CD4-positive, alpha-beta T cell (primary cell): ENCODE results near the gene PDZK1IP1. TPM values are rescaled to one million over a fixed set of nuclear protein-coding genes. Genes with fewer than 3 reads are reported as not detected.

Experiments used
- ATAC-seq: fragments of 200-7000 bp; cut with Tn5 transposase; one replicate; pipeline ENCODE4 v1.10.0; 2022; ENCODE audit warnings: mild to moderate bottlenecking; ENCODE audit not compliant: poor library complexity
- CTCF ChIA-PET: fragments of 350-600 bp; sonication (Branson Sonifier 250); formaldehyde crosslinking; loops from one replicate; lab custom pipeline; 2021; ENCODE audit warnings: antibody characterized with exemption, inconsistent platforms; lab: Charles Lee
- POLR2A ChIA-PET: fragments of 350-600 bp; sonication (Branson Sonifier 250); formaldehyde crosslinking; loops from one replicate; lab custom pipeline; 2021; ENCODE audit warnings: antibody characterized with exemption, inconsistent platforms; lab: Charles Lee
- DNase-seq, 14 experiments: peaks; one replicate each; pipeline ENCODE4 v3.0.0-alpha.2; 2013 to 2020; ENCODE audit warnings: mixed read lengths in 2 of 14
- H3K27ac ChIP-seq, 2 donors: one replicate each; pipeline versions ENCODE4 v1.5.1 to v1.7.0; 2013; ENCODE audit warnings: low read length in 2 of 2, low read depth in 1 of 2, mild to moderate bottlenecking in 1 of 2
- H3K27me3 ChIP-seq, 2 experiments: 1 replicate in 1 of 2; 2 replicates in 1 of 2; pipeline versions ENCODE4 v1.6.1 to v1.7.0; 2013; ENCODE audit warnings: low read length in 2 of 2, control low read depth in 1 of 2, mild to moderate bottlenecking in 1 of 2, moderate library complexity in 1 of 2; ENCODE audit not compliant: insufficient read depth in 2 of 2, control insufficient read depth in 1 of 2
- H3K36me3 ChIP-seq: one replicate; pipeline ENCODE4 v1.6.1; 2013; ENCODE audit warnings: low read length, control low read depth; ENCODE audit not compliant: insufficient read depth
- H3K4me1 ChIP-seq: one replicate; pipeline ENCODE4 v1.6.1; 2013; ENCODE audit warnings: low read length, control low read depth; ENCODE audit not compliant: insufficient read depth
- H3K4me3 ChIP-seq: one replicate; pipeline ENCODE4 v1.5.1; 2013; ENCODE audit warnings: mild to moderate bottlenecking, low read length, moderate library complexity
- H3K9me3 ChIP-seq, 2 experiments: 1 replicate in 1 of 2; 2 replicates in 1 of 2; pipeline versions ENCODE4 v1.6.1 to v1.7.0; 2013; ENCODE audit warnings: low read length in 2 of 2, mild to moderate bottlenecking in 2 of 2, control low read depth in 1 of 2, moderate library complexity in 1 of 2; ENCODE audit not compliant: control insufficient read depth in 1 of 2, insufficient read depth in 1 of 2
- H3K27ac Mint-ChIP-seq: one replicate; pipeline ENCODE4 v1.8.0; 2020; ENCODE audit warnings: mixed read lengths
- H3K27me3 Mint-ChIP-seq: one replicate; pipeline ENCODE4 v1.8.0; 2021; ENCODE audit warnings: mixed read lengths
- H3K36me3 Mint-ChIP-seq: one replicate; pipeline ENCODE4 v1.8.0; 2021; ENCODE audit warnings: low read depth, mixed read lengths
- H3K4me1 Mint-ChIP-seq: one replicate; pipeline ENCODE4 v1.8.0; 2021; ENCODE audit warnings: low read depth, mixed read lengths
- H3K4me3 Mint-ChIP-seq: one replicate; pipeline ENCODE4 v1.8.0; 2020; ENCODE audit warnings: mild to moderate bottlenecking, mixed read lengths
- H3K9me3 Mint-ChIP-seq: one replicate; pipeline ENCODE4 v1.8.0; 2020; ENCODE audit warnings: mixed read lengths
- intact Hi-C, 2 experiments: fragments of 100-400 bp; cut with DNase I in 1 of 2; cut with micrococcal nuclease in 1 of 2; formaldehyde crosslinking; loops; one replicate each; pipeline versions ENCODE4 v1.15.1 to v1.9.0; 2023 to 2025; cut with DNase I, micrococcal nuclease
- total RNA-seq, 174 experiments: library from RNA in 2 of 174; stranded (reverse) in 2 of 174; gene quantifications; one replicate each; pipeline ENCODE4 v1.2.3 and lab custom pipeline; 2021 to 2026
- TF ChIP-seq, protein P1 (sequence below): fragments of 200-600 bp; IDR thresholded peaks from one replicate; pipeline ENCODE4 v1.8.0; 2022; ENCODE audit warnings: antibody characterized with exemption, mild to moderate bottlenecking

The PDZK1IP1 gene
- total RNA-seq, 2 experiments from 2014 or later, result not detected

DNA sequence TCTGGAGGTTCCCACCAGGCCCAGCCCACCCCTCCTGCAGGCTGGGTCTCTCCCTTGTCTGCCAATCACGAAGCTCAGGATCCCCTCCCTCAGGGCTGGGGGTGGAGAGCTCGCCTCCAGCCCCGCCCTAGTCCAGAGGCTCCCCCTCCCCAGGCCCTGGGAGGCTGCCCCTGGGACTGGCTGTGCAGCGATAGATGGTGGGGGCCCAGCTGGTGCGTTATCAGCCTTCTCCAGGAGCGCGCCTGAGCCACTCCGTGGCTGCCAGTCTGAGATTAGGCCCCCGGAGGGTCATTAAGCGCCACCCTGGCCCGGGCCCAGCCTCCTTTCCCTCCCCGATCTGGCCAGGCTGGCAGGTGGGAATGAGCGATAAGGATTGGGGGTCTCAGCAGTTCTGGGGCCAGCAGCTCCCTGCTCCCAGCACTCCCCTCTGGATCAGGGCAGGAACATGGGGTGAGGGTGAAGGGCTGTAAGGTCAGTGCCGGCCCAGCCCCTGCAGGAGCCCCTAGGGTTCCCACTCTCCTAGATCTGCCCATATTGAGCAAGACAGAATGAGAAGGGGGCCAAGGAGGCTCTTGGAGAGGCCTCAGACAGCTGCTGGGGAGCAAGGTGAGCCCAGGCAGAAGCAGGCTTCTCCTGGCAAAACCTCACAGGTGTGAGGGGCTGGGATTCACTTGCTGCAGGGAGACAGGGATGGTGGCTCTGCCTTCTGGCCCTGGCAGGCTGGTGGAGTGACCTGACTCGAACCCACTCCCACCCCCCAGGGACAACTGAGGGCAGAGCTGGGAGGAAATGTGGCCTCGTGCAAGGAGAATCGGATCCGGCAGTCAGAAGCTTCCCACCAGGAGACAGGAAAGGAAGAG, 8.5 kb downstream of the PDZK1IP1 start:
- ChIA-PET POLR2A (no interaction called here), CTCF (no interaction called here)
- DNase-seq (no peak), ATAC-seq (no peak)
- Histone ChIP-seq H3K36me3 (no peaks in the 10 kb centered on the region), H3K9me3 (no peaks in the 10 kb centered on the region), H3K27me3 (peaks cover 16 to 22% of the 10 kb centered on the region in 2 experiments), H3K4me1 (peaks cover 11% of the 10 kb centered on the region), H3K27ac (no peak overlapping the region), H3K4me3 (no peak overlapping the region)
- intact Hi-C loops, result no loop called here
- Mint-ChIP-seq H3K9me3 (no peaks in the 10 kb centered on the region), H3K4me3 (no peak overlapping the region), H3K27me3 (peaks cover 58% of the 10 kb centered on the region), H3K4me1 (peaks cover 9% of the 10 kb centered on the region), H3K27ac (no peak overlapping the region), H3K36me3 (no peaks in the 10 kb centered on the region)
- TF ChIP-seq, protein P1, sequence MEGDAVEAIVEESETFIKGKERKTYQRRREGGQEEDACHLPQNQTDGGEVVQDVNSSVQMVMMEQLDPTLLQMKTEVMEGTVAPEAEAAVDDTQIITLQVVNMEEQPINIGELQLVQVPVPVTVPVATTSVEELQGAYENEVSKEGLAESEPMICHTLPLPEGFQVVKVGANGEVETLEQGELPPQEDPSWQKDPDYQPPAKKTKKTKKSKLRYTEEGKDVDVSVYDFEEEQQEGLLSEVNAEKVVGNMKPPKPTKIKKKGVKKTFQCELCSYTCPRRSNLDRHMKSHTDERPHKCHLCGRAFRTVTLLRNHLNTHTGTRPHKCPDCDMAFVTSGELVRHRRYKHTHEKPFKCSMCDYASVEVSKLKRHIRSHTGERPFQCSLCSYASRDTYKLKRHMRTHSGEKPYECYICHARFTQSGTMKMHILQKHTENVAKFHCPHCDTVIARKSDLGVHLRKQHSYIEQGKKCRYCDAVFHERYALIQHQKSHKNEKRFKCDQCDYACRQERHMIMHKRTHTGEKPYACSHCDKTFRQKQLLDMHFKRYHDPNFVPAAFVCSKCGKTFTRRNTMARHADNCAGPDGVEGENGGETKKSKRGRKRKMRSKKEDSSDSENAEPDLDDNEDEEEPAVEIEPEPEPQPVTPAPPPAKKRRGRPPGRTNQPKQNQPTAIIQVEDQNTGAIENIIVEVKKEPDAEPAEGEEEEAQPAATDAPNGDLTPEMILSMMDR, result no peak

DNA sequence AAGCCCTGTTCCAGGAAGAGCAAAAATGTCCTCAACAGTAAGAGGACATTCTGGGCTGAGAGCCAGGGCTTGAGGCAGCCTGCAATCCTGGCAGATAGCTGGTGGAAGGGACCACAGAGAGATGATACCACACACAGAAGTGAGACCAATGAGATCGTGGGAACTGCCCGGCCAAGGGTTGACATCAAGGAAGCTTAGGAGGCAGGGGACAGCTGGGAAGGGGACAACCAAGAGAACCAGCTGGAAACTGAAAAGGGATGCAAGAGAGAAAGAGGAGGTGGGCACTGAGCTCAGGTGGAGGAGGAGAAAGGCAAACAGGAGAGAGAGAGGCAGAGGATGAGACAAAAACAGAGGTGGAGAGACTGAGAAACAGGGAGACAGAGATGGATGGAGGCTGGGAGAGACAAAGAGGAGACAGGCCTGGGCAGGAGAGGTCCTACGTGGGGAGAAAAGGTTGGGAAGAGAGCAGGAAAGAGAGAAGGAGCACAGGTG, 9.2 kb downstream of the PDZK1IP1 start:
- H3K27me3 Mint-ChIP-seq, result peaks cover 62% of the 10 kb centered on the region
- no peaks in the 10 kb centered on the region for H3K36me3 Mint-ChIP-seq
- TF ChIP-seq, protein P1, result no peak
- no peak for DNase-seq
- no peak overlapping the region for H3K27ac Mint-ChIP-seq
- no peak overlapping the region for H3K4me3 ChIP-seq
- peaks cover 11% of the 10 kb centered on the region for H3K4me1 ChIP-seq
- H3K9me3 Mint-ChIP-seq, result no peaks in the 10 kb centered on the region
- POLR2A ChIA-PET, result no interaction called here
- intact Hi-C loops, result no loop called here
- no peak overlapping the region for H3K27ac ChIP-seq
- CTCF ChIA-PET, result no interaction called here
- H3K27me3 ChIP-seq, result peaks cover 16 to 22% of the 10 kb centered on the region in 2 experiments
- peak overlapping the region; percentile 1 for H3K4me3 Mint-ChIP-seq
- peaks cover 9% of the 10 kb centered on the region for H3K4me1 Mint-ChIP-seq
- H3K36me3 ChIP-seq, result no peaks in the 10 kb centered on the region
- no peak for ATAC-seq
- no peaks in the 10 kb centered on the region for H3K9me3 ChIP-seq

DNA sequence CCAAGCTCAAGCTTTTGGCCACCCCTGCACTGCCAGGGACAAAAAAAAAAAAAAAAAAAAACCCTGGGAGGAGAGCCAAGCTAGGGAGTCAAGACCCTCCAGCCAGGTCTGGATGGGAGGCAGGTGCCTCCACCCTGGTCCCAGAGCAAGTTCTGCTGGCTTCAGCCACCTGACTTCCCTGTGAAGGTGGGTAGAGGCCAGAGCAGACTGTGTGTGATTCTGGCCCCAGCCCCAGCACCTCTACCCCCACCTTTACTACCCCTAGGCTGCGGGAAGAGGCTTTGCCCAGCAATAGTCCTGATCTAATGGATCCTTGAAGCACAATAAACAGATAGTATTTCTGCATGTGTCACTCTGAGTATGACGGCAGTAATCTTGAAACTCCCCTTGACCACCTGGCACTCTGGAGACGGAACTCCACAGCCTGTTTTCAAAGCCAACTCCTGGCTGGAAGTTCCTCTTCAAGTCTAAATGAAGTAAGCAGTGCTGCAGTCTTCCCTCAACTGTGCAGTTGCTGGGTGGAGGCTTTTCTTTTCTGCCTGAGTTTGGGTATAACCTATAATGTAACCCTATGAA, 9.8 kb downstream of the PDZK1IP1 start:
- TF ChIP-seq, protein P1, result no peak
- Mint-ChIP-seq H3K36me3 (no peaks in the 10 kb centered on the region), H3K4me3 (no peak overlapping the region), H3K9me3 (no peaks in the 10 kb centered on the region), H3K27me3 (peaks cover 64% of the 10 kb centered on the region), H3K27ac (no peak overlapping the region), H3K4me1 (peaks cover 14% of the 10 kb centered on the region)
- DNase-seq (no peak), ATAC-seq (no peak)
- Histone ChIP-seq H3K36me3 (no peaks in the 10 kb centered on the region), H3K27me3 (peaks cover 16 to 22% of the 10 kb centered on the region in 2 experiments), H3K27ac (no peak overlapping the region), H3K4me1 (peaks cover 11% of the 10 kb centered on the region), H3K4me3 (no peak overlapping the region), H3K9me3 (no peaks in the 10 kb centered on the region)
- POLR2A ChIA-PET, result no interaction called here
- intact Hi-C loops, result loop anchor here in 1 of 2 experiments (5.0 kb wide), 1 partner anchor 532 kb away; no protein-coding TSS in a partner anchor
- CTCF ChIA-PET, result interaction anchor here (2.4 kb wide), 1 partner anchor 14 kb away, joined by 17 read pairs; no protein-coding TSS in a partner anchor
